Fibroblast of mammary gland (primary cell): ENCODE results near the gene BPIFB6.

ENCODE experiments used
- DNase-seq: peaks from one replicate; pipeline ENCODE4 v3.0.0-alpha.2; 2010; ENCODE audit warnings: low read depth
- H3K4me3 ChIP-seq: 2 replicates; pipeline ENCODE4 v1.5.1; 2011; ENCODE audit warnings: low read depth, mild to moderate bottlenecking, low read length, moderate library complexity; ENCODE audit not compliant: control insufficient read depth
- TF ChIP-seq, protein P1 (sequence below): conservative IDR thresholded peaks from 2 replicates; pipeline ENCODE4 v1.5.1; 2011; ENCODE audit warnings: low read depth, low read length, inconsistent platforms; ENCODE audit not compliant: control insufficient read depth, insufficient read depth

Gene BPIFB6

GRCh38 chr20:33012327-33013189 lies 18.9 kb upstream of the BPIFB6 start:
- TF ChIP-seq, protein P1, sequence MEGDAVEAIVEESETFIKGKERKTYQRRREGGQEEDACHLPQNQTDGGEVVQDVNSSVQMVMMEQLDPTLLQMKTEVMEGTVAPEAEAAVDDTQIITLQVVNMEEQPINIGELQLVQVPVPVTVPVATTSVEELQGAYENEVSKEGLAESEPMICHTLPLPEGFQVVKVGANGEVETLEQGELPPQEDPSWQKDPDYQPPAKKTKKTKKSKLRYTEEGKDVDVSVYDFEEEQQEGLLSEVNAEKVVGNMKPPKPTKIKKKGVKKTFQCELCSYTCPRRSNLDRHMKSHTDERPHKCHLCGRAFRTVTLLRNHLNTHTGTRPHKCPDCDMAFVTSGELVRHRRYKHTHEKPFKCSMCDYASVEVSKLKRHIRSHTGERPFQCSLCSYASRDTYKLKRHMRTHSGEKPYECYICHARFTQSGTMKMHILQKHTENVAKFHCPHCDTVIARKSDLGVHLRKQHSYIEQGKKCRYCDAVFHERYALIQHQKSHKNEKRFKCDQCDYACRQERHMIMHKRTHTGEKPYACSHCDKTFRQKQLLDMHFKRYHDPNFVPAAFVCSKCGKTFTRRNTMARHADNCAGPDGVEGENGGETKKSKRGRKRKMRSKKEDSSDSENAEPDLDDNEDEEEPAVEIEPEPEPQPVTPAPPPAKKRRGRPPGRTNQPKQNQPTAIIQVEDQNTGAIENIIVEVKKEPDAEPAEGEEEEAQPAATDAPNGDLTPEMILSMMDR = no peak
- H3K4me3 ChIP-seq = no peak overlapping the region
- DNase-seq = no peak

DNA sequence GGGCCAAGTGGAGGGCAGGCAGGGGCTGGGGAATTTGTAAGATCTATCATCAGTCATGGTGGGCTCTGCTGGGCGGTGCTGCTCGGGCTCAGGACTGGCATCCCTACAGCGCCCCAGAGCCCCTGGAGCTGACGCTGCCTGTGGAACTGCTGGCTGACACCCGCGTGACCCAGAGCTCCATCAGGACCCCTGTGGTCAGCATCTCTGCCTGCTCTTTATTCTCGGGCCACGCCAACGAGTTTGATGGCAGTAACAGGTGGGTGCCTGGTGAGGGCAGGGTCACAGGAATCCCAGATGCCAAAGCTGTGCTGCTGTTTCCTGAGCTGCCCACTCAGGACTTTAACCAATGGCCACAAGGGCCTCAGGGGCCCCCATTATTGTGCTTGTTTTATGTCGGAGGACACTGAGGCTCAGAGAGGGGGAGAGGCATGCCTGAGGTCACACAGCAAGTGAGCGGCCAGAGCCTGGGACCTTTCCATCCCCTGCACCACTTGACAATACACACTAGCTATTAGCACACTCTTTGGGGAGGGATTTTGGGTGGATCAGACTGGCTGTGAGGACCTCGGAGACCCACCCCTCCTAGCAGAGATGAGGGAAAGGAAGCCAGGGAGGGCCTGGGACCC lies 17.6 kb upstream of the BPIFB6 start:
- no peak for DNase-seq
- TF ChIP-seq, protein P1 = no peak
- H3K4me3 ChIP-seq = no peak overlapping the region

DNA sequence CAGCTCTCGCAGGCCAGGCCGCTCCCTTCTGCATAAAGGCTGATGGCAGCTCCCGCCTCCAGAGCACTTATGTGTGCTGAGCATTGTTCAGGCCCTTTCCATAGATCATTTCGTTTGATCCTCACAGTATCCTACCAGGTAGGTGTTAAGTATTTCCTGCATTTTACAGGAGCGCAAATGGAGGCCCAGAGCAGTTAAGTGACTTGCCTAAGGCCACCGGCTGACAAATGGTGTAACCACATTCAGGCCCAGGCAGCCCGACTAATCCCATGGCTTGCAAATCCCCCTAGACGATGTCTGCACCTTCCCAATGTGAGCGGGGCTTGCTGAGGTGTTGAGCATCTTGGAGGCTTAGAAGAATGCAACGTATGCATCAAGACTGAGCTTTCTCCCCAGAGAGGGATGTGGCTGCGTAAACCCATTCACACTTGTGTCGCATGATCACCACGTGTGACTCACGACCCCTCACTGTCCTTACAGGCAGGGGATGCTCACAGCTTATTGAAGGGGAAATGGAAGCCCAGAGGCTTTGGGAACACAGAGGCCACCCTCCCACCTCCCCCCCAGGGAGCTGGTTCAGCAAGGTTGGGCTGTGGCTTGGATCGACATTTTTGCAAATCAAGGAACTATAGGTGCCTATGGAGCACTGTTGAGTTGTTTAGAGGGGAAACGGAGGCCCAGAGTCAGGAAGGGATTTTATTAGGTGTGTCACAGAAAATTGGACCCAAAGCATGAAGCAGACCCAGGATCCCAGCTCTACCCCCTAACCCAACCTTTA lies 16.9 kb upstream of the BPIFB6 start:
- H3K4me3 ChIP-seq = no peak overlapping the region
- no peak for DNase-seq
- TF ChIP-seq, protein P1 = no peak

GRCh38 chr20:33015114-33015484 lies 16.3 kb upstream of the BPIFB6 start:
- no peak overlapping the region for H3K4me3 ChIP-seq
- DNase-seq = no peak
- TF ChIP-seq, protein P1 = no peak

DNA sequence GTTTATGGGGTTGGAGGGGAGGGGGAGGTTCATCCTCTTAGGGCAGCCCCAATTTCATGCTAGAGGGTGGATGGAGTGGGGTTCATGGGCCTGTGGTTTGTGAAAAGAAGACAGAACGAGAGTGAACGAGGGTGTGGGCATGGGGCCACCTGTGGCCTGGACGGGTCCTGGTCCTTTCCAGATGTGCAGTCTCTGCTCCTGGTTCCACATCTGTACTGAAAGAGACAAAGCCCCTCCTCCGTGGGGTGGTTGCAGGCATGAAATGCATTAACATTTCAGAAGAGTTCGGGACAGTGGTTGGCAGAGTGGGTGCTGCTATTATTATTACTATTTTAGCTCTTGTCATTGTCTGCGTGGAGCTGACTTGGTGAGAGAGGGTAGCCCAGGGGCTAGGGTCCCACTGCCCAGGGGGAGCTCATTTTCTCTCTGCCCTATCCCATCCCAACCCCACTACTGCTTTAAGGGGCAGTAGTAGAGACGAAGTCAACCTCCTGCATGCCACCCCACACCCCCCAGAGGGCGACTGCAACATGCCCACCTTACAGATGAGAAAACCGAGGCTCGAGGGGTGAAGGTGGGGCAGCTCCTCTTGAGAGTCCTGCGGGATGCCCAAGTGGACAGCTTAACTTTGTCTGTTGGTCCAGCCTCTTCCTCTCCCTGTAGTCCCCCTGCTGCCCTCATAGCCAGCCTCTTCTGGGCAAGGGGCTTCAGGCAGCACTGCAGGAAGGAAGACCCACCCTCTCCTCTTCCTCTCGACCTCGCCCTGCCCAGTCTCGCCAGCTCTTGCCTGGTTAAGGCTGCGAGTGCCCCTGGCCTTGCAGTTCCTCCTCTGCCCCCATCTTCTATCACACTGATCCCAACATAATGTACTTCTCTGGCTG lies 15.5 kb upstream of the BPIFB6 start:
- TF ChIP-seq, protein P1 = no peak
- no peak for DNase-seq
- H3K4me3 ChIP-seq = no peak overlapping the region

DNA sequence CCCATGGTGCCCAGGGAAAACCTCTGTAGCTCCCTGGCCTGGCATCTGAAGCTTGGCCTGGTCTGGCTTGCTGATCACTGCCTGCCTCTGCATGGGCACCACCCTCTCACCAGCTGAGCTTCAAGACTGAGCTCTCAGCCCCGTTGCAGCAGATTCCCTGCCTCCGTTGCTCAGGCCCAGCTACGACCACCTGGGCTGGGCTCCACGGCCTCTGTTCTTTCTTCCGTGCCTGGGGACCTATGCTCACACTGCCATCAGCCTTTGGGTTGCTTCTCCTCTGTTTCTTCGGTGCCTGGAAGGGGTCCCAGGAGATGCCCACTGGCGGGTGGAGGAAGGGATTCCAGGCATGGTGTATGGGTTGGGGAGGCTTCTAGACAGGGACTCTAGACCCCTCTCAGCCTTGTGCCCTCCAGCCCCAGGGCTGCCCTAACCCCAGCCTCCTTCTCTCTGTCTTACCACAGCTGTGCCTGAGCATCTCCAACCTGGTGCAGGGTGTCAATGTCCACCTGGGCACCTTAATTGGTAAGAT lies 14.8 kb upstream of the BPIFB6 start:
- TF ChIP-seq, protein P1 = no peak
- H3K4me3 ChIP-seq = no peak overlapping the region
- no peak for DNase-seq
